ENCODE measurements around the gene SFRP5. TPM values are rescaled to one million over a fixed set of nuclear protein-coding genes. Genes with fewer than 3 reads are reported as not detected.

Gene SFRP5
- total and polyA plus RNA-seq, 10 donors = 0.09 to 3.6 TPM; not detected in 8

- H3K9me3 ChIP-seq = no peaks in the 10 kb centered on the region
- 83 to 88% (median 87%) methylated on average over 5 of the region's 5 CpGs for WGBS, 5 donors
- H3K4me1 ChIP-seq = peaks cover 5 to 22% (median 12%) of the 10 kb centered on the region in 6 donors
- DNase-seq = no peak
- H3K27me3 ChIP-seq (replicated peaks in 1 of 7) = no peaks in the 10 kb centered on the region
- H3K27ac ChIP-seq = no peak overlapping the region
- no peak overlapping the region for H3K4me3 ChIP-seq
- intact Hi-C loops (cut with DNase I; ENCODE audit: low total_unique reads) = loop anchor here (5.0 kb wide), 1 partner anchor 56 kb away; no protein-coding TSS in a partner anchor
- H3K36me3 ChIP-seq = no peaks in the 10 kb centered on the region
- no peak for TF ChIP-seq CTCF (IDR thresholded peaks at IDR 0.05 in 8 of 11, conservative IDR thresholded peaks at IDR 0.05 in 3 of 11)
- TF ChIP-seq POLR2AphosphoS5 (IDR thresholded peaks at IDR 0.05) = no peak
- TF ChIP-seq POLR2A (IDR thresholded peaks at IDR 0.05) = no peak
These were observed 38.5 kb downstream of the SFRP5 start for GRCh38 chr10:97733256-97733655.

GRCh38 chr10:97732052-97732359 is 39.8 kb downstream of the SFRP5 start:
- no peak for DNase-seq
- intact Hi-C loops (cut with DNase I; ENCODE audit: low total_unique reads) = loop anchor here (5.0 kb wide), 1 partner anchor 55 kb away; no protein-coding TSS in a partner anchor
- no peaks in the 10 kb centered on the region for H3K36me3 ChIP-seq
- H3K27ac ChIP-seq = no peak overlapping the region
- 78 to 84% (median 82%) methylated on average over 4 of the region's 4 CpGs for WGBS, 5 donors
- no peak overlapping the region for H3K4me3 ChIP-seq
- H3K27me3 ChIP-seq (replicated peaks in 1 of 7) = no peaks in the 10 kb centered on the region
- H3K9me3 ChIP-seq = no peaks in the 10 kb centered on the region
- H3K4me1 ChIP-seq = peaks cover 0 to 13% (median 5%) of the 10 kb centered on the region in 6 donors
- TF ChIP-seq POLR2AphosphoS5 (IDR thresholded peaks at IDR 0.05) (no peak), CTCF (IDR thresholded peaks at IDR 0.05 in 8 of 11, conservative IDR thresholded peaks at IDR 0.05 in 3 of 11) (peak in 4 of 11 experiments; percentile 18 to 43 (median 30)), POLR2A (IDR thresholded peaks at IDR 0.05) (no peak)

GRCh38 chr10:97731346-97732051 is 40.3 kb downstream of the SFRP5 start:
- Histone ChIP-seq H3K4me3 (no peak overlapping the region), H3K27ac (no peak overlapping the region), H3K36me3 (no peaks in the 10 kb centered on the region), H3K27me3 (replicated peaks in 1 of 7) (peaks cover 0 to 5% (median 0%) of the 10 kb centered on the region in 7 donors), H3K9me3 (no peaks in the 10 kb centered on the region), H3K4me1 (peaks cover 0 to 9% (median 1%) of the 10 kb centered on the region in 6 donors)
- no peak for DNase-seq
- TF ChIP-seq CTCF (IDR thresholded peaks at IDR 0.05 in 8 of 11, conservative IDR thresholded peaks at IDR 0.05 in 3 of 11) (peak; percentile 70 to 88 (median 83)), POLR2AphosphoS5 (IDR thresholded peaks at IDR 0.05) (no peak)
- intact Hi-C loops (cut with DNase I; ENCODE audit: low total_unique reads) = loop anchor here (5.0 kb wide), 1 partner anchor 54 kb away; no protein-coding TSS in a partner anchor
- whole genome bisulfite sequencing, 5 donors = 67 to 79% (median 71%) methylated on average over 9 of the region's 9 CpGs

GRCh38 chr10:97729014-97729413 is 42.8 kb downstream of the SFRP5 start:
- no peak overlapping the region for H3K27ac ChIP-seq
- no peaks in the 10 kb centered on the region for H3K9me3 ChIP-seq
- no peak for TF ChIP-seq CTCF (IDR thresholded peaks at IDR 0.05 in 8 of 11, conservative IDR thresholded peaks at IDR 0.05 in 3 of 11)
- H3K4me1 ChIP-seq = peaks cover 0 to 3% (median 0%) of the 10 kb centered on the region in 6 donors
- intact Hi-C loops (cut with DNase I; ENCODE audit: low total_unique reads) = no loop called here
- 77 to 93% (median 84%) methylated on average over 5 of the region's 5 CpGs for WGBS, 5 donors
- H3K27me3 ChIP-seq (replicated peaks in 1 of 7) = peaks cover 0 to 6% (median 0%) of the 10 kb centered on the region in 7 donors
- no peak overlapping the region for H3K4me3 ChIP-seq
- no peaks in the 10 kb centered on the region for H3K36me3 ChIP-seq
- no peak for DNase-seq

Data from spleen (tissue), 11 donors.